Measurements from ENCODE around the gene ARHGAP10.

DNA sequence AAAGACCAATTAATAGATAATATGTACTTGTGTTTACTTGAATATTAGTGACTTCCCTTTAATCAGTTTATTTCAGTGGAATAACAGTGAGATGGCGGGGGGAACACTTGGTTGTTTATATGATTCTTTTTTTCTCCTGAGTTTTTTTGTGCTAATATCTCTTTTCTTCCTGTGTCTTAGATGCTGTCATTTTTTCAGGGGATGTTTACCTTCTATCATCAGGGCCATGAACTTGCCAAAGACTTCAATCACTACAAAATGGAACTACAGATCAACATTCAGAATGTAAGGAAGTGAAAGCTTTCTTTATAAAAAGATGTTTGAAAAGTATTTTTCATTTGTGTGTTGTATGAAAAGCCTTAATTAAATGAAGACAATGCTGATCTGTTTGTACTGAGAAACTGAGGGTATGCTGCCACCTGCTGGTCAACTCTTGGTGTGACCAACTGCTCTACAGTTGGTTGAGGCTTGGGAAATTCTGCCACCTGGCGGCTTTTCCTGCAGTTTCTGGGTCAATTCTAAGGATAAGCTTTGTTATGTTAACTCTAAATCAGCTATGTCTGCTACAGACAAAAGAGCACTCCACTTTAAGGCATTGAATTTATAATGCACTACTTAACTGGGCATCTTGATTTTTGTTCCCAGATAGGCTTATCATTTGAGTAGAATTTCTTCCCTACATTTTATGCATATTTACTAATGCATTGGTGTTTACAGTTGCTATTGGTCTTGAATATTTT, 134.8 kb downstream of the ARHGAP10 start:
- TF ChIP-seq, protein P1, sequence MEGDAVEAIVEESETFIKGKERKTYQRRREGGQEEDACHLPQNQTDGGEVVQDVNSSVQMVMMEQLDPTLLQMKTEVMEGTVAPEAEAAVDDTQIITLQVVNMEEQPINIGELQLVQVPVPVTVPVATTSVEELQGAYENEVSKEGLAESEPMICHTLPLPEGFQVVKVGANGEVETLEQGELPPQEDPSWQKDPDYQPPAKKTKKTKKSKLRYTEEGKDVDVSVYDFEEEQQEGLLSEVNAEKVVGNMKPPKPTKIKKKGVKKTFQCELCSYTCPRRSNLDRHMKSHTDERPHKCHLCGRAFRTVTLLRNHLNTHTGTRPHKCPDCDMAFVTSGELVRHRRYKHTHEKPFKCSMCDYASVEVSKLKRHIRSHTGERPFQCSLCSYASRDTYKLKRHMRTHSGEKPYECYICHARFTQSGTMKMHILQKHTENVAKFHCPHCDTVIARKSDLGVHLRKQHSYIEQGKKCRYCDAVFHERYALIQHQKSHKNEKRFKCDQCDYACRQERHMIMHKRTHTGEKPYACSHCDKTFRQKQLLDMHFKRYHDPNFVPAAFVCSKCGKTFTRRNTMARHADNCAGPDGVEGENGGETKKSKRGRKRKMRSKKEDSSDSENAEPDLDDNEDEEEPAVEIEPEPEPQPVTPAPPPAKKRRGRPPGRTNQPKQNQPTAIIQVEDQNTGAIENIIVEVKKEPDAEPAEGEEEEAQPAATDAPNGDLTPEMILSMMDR (IDR thresholded peaks at IDR 0.05) = peak; percentile 99 to 100 (median 100)
- no peak for TF ChIP-seq POLR2A (IDR thresholded peaks at IDR 0.05)

Data from testis (tissue), 2 donors.